ENCODE data around the gene UNC5CL.

The UNC5CL gene

GRCh38 chr6:41083072-41083471 is 44.1 kb upstream of the UNC5CL start:
- TF ChIP-seq REST (IDR thresholded peaks at IDR 0.05; ENCODE audit: low read depth) (no peak), YY1 (IDR thresholded peaks at IDR 0.05; ENCODE audit: low read depth) (no peak), CREB1 (IDR thresholded peaks at IDR 0.05; ENCODE audit: low read depth) (no peak), TCF12 (IDR thresholded peaks at IDR 0.05; ENCODE audit: low read depth) (no peak), EGR1 (IDR thresholded peaks at IDR 0.05) (no peak)
- TF ChIP-seq, protein P1, sequence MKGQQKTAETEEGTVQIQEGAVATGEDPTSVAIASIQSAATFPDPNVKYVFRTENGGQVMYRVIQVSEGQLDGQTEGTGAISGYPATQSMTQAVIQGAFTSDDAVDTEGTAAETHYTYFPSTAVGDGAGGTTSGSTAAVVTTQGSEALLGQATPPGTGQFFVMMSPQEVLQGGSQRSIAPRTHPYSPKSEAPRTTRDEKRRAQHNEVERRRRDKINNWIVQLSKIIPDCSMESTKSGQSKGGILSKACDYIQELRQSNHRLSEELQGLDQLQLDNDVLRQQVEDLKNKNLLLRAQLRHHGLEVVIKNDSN (IDR thresholded peaks at IDR 0.05) = no peak
- TF ChIP-seq, protein P2, sequence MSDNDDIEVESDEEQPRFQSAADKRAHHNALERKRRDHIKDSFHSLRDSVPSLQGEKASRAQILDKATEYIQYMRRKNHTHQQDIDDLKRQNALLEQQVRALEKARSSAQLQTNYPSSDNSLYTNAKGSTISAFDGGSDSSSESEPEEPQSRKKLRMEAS (IDR thresholded peaks at IDR 0.05) = no peak

GRCh38 chr6:41080621-41081020 is 41.6 kb upstream of the UNC5CL start:
- TF ChIP-seq CEBPB (IDR thresholded peaks at IDR 0.05) (no peak), RAD21 (IDR thresholded peaks at IDR 0.05; ENCODE audit: low read depth) (no peak), NFIC (IDR thresholded peaks at IDR 0.05) (no peak), TEAD4 (IDR thresholded peaks at IDR 0.05) (no peak), CREB1 (IDR thresholded peaks at IDR 0.05; ENCODE audit: low read depth) (no peak), TAF1 (IDR thresholded peaks at IDR 0.05; ENCODE audit: low read depth) (no peak), ZBTB7A (IDR thresholded peaks at IDR 0.05; ENCODE audit: low read depth) (no peak), FOXM1 (IDR thresholded peaks at IDR 0.05; ENCODE audit: borderline replicate concordance, low read depth) (no peak), EP300 (IDR thresholded peaks at IDR 0.05; ENCODE audit: borderline replicate concordance) (no peak), YY1 (IDR thresholded peaks at IDR 0.05; ENCODE audit: low read depth) (no peak), REST (IDR thresholded peaks at IDR 0.05; ENCODE audit: low read depth) (no peak), TCF12 (IDR thresholded peaks at IDR 0.05; ENCODE audit: low read depth) (no peak), EGR1 (IDR thresholded peaks at IDR 0.05) (no peak)
- TF ChIP-seq, protein P1 (IDR thresholded peaks at IDR 0.05) = no peak
- TF ChIP-seq, protein P2 (IDR thresholded peaks at IDR 0.05) = no peak

- no peak for TF ChIP-seq ZBTB7A (IDR thresholded peaks at IDR 0.05; ENCODE audit: low read depth)
- TF ChIP-seq, protein P1 (IDR thresholded peaks at IDR 0.05) = no peak
- TF ChIP-seq TCF12 (IDR thresholded peaks at IDR 0.05; ENCODE audit: low read depth) = no peak
- TF ChIP-seq CREB1 (IDR thresholded peaks at IDR 0.05; ENCODE audit: low read depth) = no peak
- TF ChIP-seq RAD21 (IDR thresholded peaks at IDR 0.05; ENCODE audit: low read depth) = no peak
- TF ChIP-seq TAF1 (IDR thresholded peaks at IDR 0.05; ENCODE audit: low read depth) = no peak
- no peak for TF ChIP-seq NFIC (IDR thresholded peaks at IDR 0.05)
- TF ChIP-seq REST (IDR thresholded peaks at IDR 0.05; ENCODE audit: low read depth) = no peak
- no peak for TF ChIP-seq YY1 (IDR thresholded peaks at IDR 0.05; ENCODE audit: low read depth)
- no peak for TF ChIP-seq EGR1 (IDR thresholded peaks at IDR 0.05)
- TF ChIP-seq, protein P2 (IDR thresholded peaks at IDR 0.05) = no peak
These were observed 40.1 kb upstream of the UNC5CL start for GRCh38 chr6:41079080-41079479.

DNA sequence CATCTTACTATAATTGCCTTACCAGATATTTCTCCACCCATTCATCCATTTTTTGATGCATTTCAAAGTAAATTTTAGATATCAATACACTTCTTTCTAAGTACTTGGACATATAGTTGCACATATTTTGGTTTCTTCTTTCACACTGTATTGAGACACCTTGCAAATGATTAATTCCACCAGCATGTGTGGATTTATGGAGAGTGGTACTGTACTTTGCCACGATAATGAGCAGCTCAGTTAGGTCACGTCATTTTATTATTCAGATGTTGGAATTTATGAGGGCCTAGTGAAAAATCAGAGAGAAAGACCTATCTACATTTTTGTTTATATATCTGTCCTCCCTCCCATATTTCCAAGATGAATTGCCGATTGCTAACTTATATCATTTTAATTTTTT is 39.1 kb upstream of the UNC5CL start:
- no peak for TF ChIP-seq TAF1 (IDR thresholded peaks at IDR 0.05; ENCODE audit: low read depth)
- TF ChIP-seq, protein P2 (IDR thresholded peaks at IDR 0.05) = no peak
- TF ChIP-seq TCF12 (IDR thresholded peaks at IDR 0.05; ENCODE audit: low read depth) = no peak
- no peak for TF ChIP-seq TEAD4 (IDR thresholded peaks at IDR 0.05)
- TF ChIP-seq EP300 (IDR thresholded peaks at IDR 0.05; ENCODE audit: borderline replicate concordance) = no peak
- TF ChIP-seq NFIC (IDR thresholded peaks at IDR 0.05) = no peak
- TF ChIP-seq CREB1 (IDR thresholded peaks at IDR 0.05; ENCODE audit: low read depth) = no peak
- TF ChIP-seq, protein P1 (IDR thresholded peaks at IDR 0.05) = no peak
- no peak for TF ChIP-seq ZBTB7A (IDR thresholded peaks at IDR 0.05; ENCODE audit: low read depth)
